Keratinocyte (primary cell): ENCODE results near the gene KLK3. TPM values are rescaled to one million over a fixed set of nuclear protein-coding genes. Genes with fewer than 3 reads are reported as not detected.

Experiments
- DNase-seq: peaks from one replicate; pipeline ENCODE4 v3.0.0-alpha.2; 2011; ENCODE audit warnings: low read depth, missing footprints, low spot score
- FAIRE-seq: peaks from 2 replicates; lab custom pipeline; 2011; peaks lifted over from hg19 to GRCh38; lab: Jason Lieb, UNC
- H2AFZ ChIP-seq: 2 replicates; pipeline ENCODE4 v1.6.0; 2012; ENCODE audit warnings: low read length, control low read depth, inconsistent platforms; ENCODE audit not compliant: control insufficient read depth
- H3K27ac ChIP-seq: 2 replicates; pipeline ENCODE4 v1.5.1; 2011; ENCODE audit warnings: low read length; ENCODE audit not compliant: control insufficient read depth, insufficient read depth
- H3K27me3 ChIP-seq: 3 replicates; pipeline ENCODE4 v1.6.0; 2011; ENCODE audit warnings: low read length; ENCODE audit not compliant: control insufficient read depth, insufficient read depth; ENCODE audit errors: extremely low read depth
- H3K36me3 ChIP-seq, 2 experiments: 2 replicates in 1 of 2; 3 replicates in 1 of 2; pipeline ENCODE4 v1.5.1; 2011; ENCODE audit warnings: low read length in 2 of 2, mild to moderate bottlenecking in 1 of 2; ENCODE audit not compliant: control insufficient read depth in 2 of 2, insufficient read depth in 2 of 2; ENCODE audit errors: extremely low read depth in 1 of 2
- H3K4me1 ChIP-seq: 3 replicates; pipeline ENCODE4 v1.5.1; 2011; ENCODE audit warnings: low read length; ENCODE audit not compliant: control insufficient read depth, insufficient read depth; ENCODE audit errors: extremely low read depth
- H3K4me2 ChIP-seq: 3 replicates; pipeline ENCODE4 v1.6.0; 2011; ENCODE audit warnings: low read depth, low read length; ENCODE audit not compliant: control insufficient read depth, insufficient read depth; ENCODE audit errors: extremely low read depth
- H3K4me3 ChIP-seq, 3 experiments: fragments of 200-600 bp in 1 of 3; sonication (generic) in 1 of 3; 2 replicates in 2 of 3; 3 replicates in 1 of 3; pipeline ENCODE4 v1.5.1; 2011 to 2016; ENCODE audit warnings: low read length in 3 of 3, mild to moderate bottlenecking in 3 of 3, control low read depth in 2 of 3, inconsistent platforms in 1 of 3, low read depth in 1 of 3, mixed read lengths in 1 of 3, mixed run types in 1 of 3, moderate library complexity in 1 of 3; ENCODE audit not compliant: control insufficient read depth in 2 of 3, insufficient read depth in 2 of 3; ENCODE audit errors: extremely low read depth in 1 of 3
- H3K79me2 ChIP-seq: 2 replicates; pipeline ENCODE4 v1.6.0; 2012; ENCODE audit warnings: low read length; ENCODE audit not compliant: control insufficient read depth, insufficient read depth
- H3K9ac ChIP-seq: 3 replicates; pipeline ENCODE4 v1.6.0; 2011; ENCODE audit warnings: low read length; ENCODE audit not compliant: control insufficient read depth, insufficient read depth; ENCODE audit errors: extremely low read depth
- H3K9me1 ChIP-seq: 3 replicates; pipeline ENCODE4 v1.6.0; 2011; ENCODE audit warnings: low read length; ENCODE audit not compliant: control insufficient read depth, insufficient read depth; ENCODE audit errors: extremely low read depth
- H3K9me3 ChIP-seq: 2 replicates; pipeline ENCODE4 v1.5.1; 2012; ENCODE audit warnings: low read depth, low read length; ENCODE audit not compliant: control insufficient read depth
- H4K20me1 ChIP-seq: 3 replicates; pipeline ENCODE4 v1.6.0; 2011; ENCODE audit warnings: low read length; ENCODE audit not compliant: control insufficient read depth, insufficient read depth; ENCODE audit errors: extremely low read depth
- EZH2 ChIP-seq: IDR thresholded peaks from one replicate; pipeline ENCODE4 v1.6.1; 2012; ENCODE audit warnings: inconsistent platforms, mild to moderate bottlenecking, low read length, moderate library complexity
- dilution Hi-C: fragments of 300-500 bp; cut with MboI; formaldehyde crosslinking; loops from one replicate; pipeline ENCODE4 v1.7.0; 2020; ENCODE audit warnings: low sequenced_read_pairs; ENCODE audit not compliant: extremely low pct_ligation_motif_present
- polyA plus RNA-seq, 5 experiments: library from polyadenylated mRNA; depleted of rRNA in 3 of 5; stranded (reverse) in 3 of 5; stranded (forward) in 1 of 5; unstranded in 1 of 5; fragments of >200 nt; gene quantifications; 1 replicate in 1 of 5; 2 replicates in 3 of 5; 3 replicates in 1 of 5; pipeline versions ENCODE4 v1.2.1 to v1.2.3, GENCODE V29; 2011 to 2012; ENCODE audit warnings: missing spikeins in 2 of 5, low read depth in 1 of 5, low replicate concordance in 1 of 5
- TF ChIP-seq, protein P1 (sequence below), 3 experiments: IDR thresholded peaks in 1 of 3; conservative IDR thresholded peaks in 1 of 3; optimal IDR thresholded peaks in 1 of 3; 2 replicates in 2 of 3; 3 replicates in 1 of 3; pipeline versions ENCODE3 to v1.5.1; 2011; ENCODE audit warnings: low read length in 3 of 3, mild to moderate bottlenecking in 3 of 3, moderate library complexity in 2 of 3, control low read depth in 1 of 3, inconsistent platforms in 1 of 3; ENCODE audit not compliant: insufficient read depth in 2 of 3; ENCODE audit errors: extremely low read depth in 1 of 3

The KLK3 gene
- polyA plus RNA-seq, 1 donor (not counting 4 experiments of a cell fraction or from before 2014, with no cell fraction given), result not detected

- no peak for DNase-seq
- Histone ChIP-seq H3K79me2 (no peaks in the 10 kb centered on the region), H3K27me3 (peaks cover 13% of the 10 kb centered on the region), H3K27ac (no peak overlapping the region), H3K9ac (no peak overlapping the region), H3K4me1 (no peaks in the 10 kb centered on the region), H3K9me1 (no peaks in the 10 kb centered on the region), H3K4me2 (no peak overlapping the region), H4K20me1 (no peaks in the 10 kb centered on the region), H2AFZ (no peak overlapping the region), H3K9me3 (no peaks in the 10 kb centered on the region), H3K36me3 (no peaks in the 10 kb centered on the region), H3K4me3 (no peak overlapping the region)
- no peak for FAIRE-seq
- dilution Hi-C loops, result no loop called here
- TF ChIP-seq, protein P1, sequence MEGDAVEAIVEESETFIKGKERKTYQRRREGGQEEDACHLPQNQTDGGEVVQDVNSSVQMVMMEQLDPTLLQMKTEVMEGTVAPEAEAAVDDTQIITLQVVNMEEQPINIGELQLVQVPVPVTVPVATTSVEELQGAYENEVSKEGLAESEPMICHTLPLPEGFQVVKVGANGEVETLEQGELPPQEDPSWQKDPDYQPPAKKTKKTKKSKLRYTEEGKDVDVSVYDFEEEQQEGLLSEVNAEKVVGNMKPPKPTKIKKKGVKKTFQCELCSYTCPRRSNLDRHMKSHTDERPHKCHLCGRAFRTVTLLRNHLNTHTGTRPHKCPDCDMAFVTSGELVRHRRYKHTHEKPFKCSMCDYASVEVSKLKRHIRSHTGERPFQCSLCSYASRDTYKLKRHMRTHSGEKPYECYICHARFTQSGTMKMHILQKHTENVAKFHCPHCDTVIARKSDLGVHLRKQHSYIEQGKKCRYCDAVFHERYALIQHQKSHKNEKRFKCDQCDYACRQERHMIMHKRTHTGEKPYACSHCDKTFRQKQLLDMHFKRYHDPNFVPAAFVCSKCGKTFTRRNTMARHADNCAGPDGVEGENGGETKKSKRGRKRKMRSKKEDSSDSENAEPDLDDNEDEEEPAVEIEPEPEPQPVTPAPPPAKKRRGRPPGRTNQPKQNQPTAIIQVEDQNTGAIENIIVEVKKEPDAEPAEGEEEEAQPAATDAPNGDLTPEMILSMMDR (optimal IDR thresholded peaks at IDR 0.05 in 1 of 3, IDR thresholded peaks at IDR 0.05 in 1 of 3, conservative IDR thresholded peaks at IDR 0.05 in 1 of 3; ENCODE audit: extremely low read depth in 1 of 3, insufficient read depth in 2 of 3, low read length in 3 of 3), result no peak
- no peak for TF ChIP-seq EZH2
Measured at GRCh38 chr19:50826492-50827240, 28.0 kb upstream of the KLK3 start.

- H3K9me1 ChIP-seq, result no peaks in the 10 kb centered on the region
- H3K36me3 ChIP-seq, result no peaks in the 10 kb centered on the region
- H3K9me3 ChIP-seq, result no peaks in the 10 kb centered on the region
- no peaks in the 10 kb centered on the region for H3K4me1 ChIP-seq
- H3K4me2 ChIP-seq, result no peak overlapping the region
- H3K27ac ChIP-seq, result no peak overlapping the region
- TF ChIP-seq EZH2, result no peak
- TF ChIP-seq, protein P1 (optimal IDR thresholded peaks at IDR 0.05 in 1 of 3, IDR thresholded peaks at IDR 0.05 in 1 of 3, conservative IDR thresholded peaks at IDR 0.05 in 1 of 3; ENCODE audit: extremely low read depth in 1 of 3, insufficient read depth in 2 of 3, low read length in 3 of 3), result no peak
- FAIRE-seq, result no peak
- H3K79me2 ChIP-seq, result no peaks in the 10 kb centered on the region
- H3K27me3 ChIP-seq, result peaks cover 5% of the 10 kb centered on the region
- no peaks in the 10 kb centered on the region for H4K20me1 ChIP-seq
- dilution Hi-C loops, result no loop called here
- no peak for DNase-seq
- no peak overlapping the region for H3K9ac ChIP-seq
- H3K4me3 ChIP-seq, result no peak overlapping the region
- H2AFZ ChIP-seq, result no peak overlapping the region
Measured at GRCh38 chr19:50827476-50827875, 27.2 kb upstream of the KLK3 start.
